Hepatocyte (in vitro differentiated cells): ENCODE results near the gene VWCE. TPM values are rescaled to one million over a fixed set of nuclear protein-coding genes. Genes with fewer than 3 reads are reported as not detected.

Experiments
- DNase-seq: peaks from one replicate; pipeline ENCODE4 v3.0.0-alpha.2; 2016; ENCODE audit warnings: low spot score
- H2AFZ ChIP-seq: fragments of 200-600 bp; sonication (generic); 2 replicates; pipeline ENCODE4 v1.6.0; 2016; ENCODE audit warnings: antibody characterized with exemption, mild to moderate bottlenecking
- H3K27ac ChIP-seq: fragments of 200-600 bp; sonication (generic); 2 replicates; pipeline ENCODE4 v1.5.1; 2016; ENCODE audit warnings: mild to moderate bottlenecking
- H3K27me3 ChIP-seq: fragments of 200-600 bp; sonication (generic); 2 replicates; pipeline ENCODE4 v1.6.1; 2016
- H3K36me3 ChIP-seq: fragments of 200-600 bp; sonication (generic); replicated peaks from 2 replicates; pipeline ENCODE4 v1.5.1; 2016; ENCODE audit warnings: low read depth; ENCODE audit not compliant: insufficient read depth
- H3K4me1 ChIP-seq: fragments of 200-600 bp; sonication (generic); 2 replicates; pipeline ENCODE4 v1.5.1; 2016; ENCODE audit warnings: mild to moderate bottlenecking, moderate library complexity; ENCODE audit not compliant: insufficient read depth
- H3K4me2 ChIP-seq: fragments of 200-600 bp; sonication (generic); 2 replicates; pipeline ENCODE4 v1.6.0; 2016
- H3K4me3 ChIP-seq: fragments of 200-600 bp; sonication (generic); 2 replicates; pipeline ENCODE4 v1.5.1; 2016; ENCODE audit warnings: mild to moderate bottlenecking
- H3K79me2 ChIP-seq: fragments of 200-600 bp; sonication (generic); 2 replicates; pipeline ENCODE4 v1.6.0; 2017; ENCODE audit warnings: mild to moderate bottlenecking
- H3K9me2 ChIP-seq: fragments of 200-600 bp; sonication (generic); replicated peaks from 2 replicates; pipeline ENCODE4 v1.6.0; 2017; ENCODE audit warnings: mild to moderate bottlenecking; ENCODE audit not compliant: insufficient read depth
- H3K9me3 ChIP-seq: fragments of 200-600 bp; sonication (generic); 2 replicates; pipeline ENCODE4 v1.5.1; 2016; ENCODE audit warnings: low read depth, mild to moderate bottlenecking
- H4K20me1 ChIP-seq: fragments of 200-600 bp; sonication (generic); 2 replicates; pipeline ENCODE4 v1.6.0; 2016; ENCODE audit warnings: mild to moderate bottlenecking; ENCODE audit not compliant: insufficient read depth, poor library complexity, severe bottlenecking
- EZH2 ChIP-seq: fragments of 200-600 bp; sonication (generic); IDR thresholded peaks from 2 replicates; pipeline ENCODE4 v1.6.1; 2016; ENCODE audit warnings: antibody characterized with exemption, mild to moderate bottlenecking, borderline replicate concordance
- EZH2phosphoT487 ChIP-seq: fragments of 200-600 bp; sonication (generic); IDR thresholded peaks from one replicate; pipeline ENCODE4 v1.6.1; 2018; ENCODE audit warnings: antibody characterized with exemption, mild to moderate bottlenecking, low read depth, moderate library complexity; ENCODE audit not compliant: unreplicated experiment, severe bottlenecking
- WGBS: methylation state at CpG from one replicate; pipeline ENCODE4 v1.1.6; 2016; ENCODE audit warnings: low lambda C conversion rate; ENCODE audit errors: missing lambda C conversion rate; 5-methylcytosine and 5-hydroxymethylcytosine counted together
- polyA plus RNA-seq: library from polyadenylated mRNA; unstranded; fragments of >200 nt; fragmentation: Nextera tagmentation; extraction: Ambion mirVana; gene quantifications from 2 replicates; pipeline ENCODE4 v1.2.1, GENCODE V29; 2016
- total RNA-seq: library from RNA; depleted of rRNA; stranded (reverse); fragments of >200 nt; gene quantifications from 2 replicates; pipeline ENCODE4 v1.2.3, GENCODE V29; 2014
- TF ChIP-seq, protein P1 (sequence below): fragments of 200-600 bp; sonication (generic); IDR thresholded peaks from 2 replicates; pipeline ENCODE4 v1.5.1; 2016; ENCODE audit warnings: antibody characterized with exemption, mild to moderate bottlenecking; ENCODE audit not compliant: poor library complexity

The VWCE gene
- total and polyA plus RNA-seq, 2 experiments from 2014 or later: 6.7 to 13.4 TPM

DNA sequence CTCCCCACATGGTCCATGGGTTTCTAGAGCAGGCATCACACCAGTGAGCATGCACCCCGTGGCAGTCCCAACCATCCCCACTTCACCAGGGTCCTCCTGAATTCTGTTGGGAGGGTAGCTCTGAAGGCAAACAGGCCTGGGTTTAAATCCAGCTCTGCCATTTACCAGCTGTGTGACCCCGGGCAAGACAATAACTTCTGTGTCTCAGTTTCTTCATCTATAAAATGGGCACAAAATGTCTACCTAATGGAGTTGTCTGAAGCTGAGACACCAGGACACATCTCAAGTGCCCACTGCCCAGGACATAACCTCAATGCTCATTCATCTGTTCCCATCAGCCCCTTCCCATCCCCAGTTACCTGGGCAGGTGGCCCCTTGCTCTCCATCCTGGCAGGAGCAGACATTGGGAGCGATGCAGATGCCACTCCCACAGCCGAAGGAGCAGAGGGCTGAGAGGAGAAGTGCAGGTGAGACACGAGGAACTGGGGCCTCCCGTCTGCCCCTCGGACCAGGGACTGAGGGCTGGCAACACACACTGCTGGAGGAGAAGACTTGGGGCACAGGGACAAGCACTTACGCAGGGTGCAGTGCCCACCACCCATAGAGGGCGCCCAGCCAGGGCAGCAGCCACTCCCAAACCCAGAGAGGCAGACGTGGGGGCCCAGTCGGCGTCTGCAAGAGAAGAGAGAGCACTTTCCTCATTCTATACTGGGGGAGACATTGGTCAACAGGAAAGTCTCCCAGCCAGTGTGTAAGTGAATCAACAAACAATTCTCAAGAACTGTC is 4.0 kb downstream of the VWCE start:
- H3K9me2 ChIP-seq: no peaks in the 10 kb centered on the region
- TF ChIP-seq, protein P1, sequence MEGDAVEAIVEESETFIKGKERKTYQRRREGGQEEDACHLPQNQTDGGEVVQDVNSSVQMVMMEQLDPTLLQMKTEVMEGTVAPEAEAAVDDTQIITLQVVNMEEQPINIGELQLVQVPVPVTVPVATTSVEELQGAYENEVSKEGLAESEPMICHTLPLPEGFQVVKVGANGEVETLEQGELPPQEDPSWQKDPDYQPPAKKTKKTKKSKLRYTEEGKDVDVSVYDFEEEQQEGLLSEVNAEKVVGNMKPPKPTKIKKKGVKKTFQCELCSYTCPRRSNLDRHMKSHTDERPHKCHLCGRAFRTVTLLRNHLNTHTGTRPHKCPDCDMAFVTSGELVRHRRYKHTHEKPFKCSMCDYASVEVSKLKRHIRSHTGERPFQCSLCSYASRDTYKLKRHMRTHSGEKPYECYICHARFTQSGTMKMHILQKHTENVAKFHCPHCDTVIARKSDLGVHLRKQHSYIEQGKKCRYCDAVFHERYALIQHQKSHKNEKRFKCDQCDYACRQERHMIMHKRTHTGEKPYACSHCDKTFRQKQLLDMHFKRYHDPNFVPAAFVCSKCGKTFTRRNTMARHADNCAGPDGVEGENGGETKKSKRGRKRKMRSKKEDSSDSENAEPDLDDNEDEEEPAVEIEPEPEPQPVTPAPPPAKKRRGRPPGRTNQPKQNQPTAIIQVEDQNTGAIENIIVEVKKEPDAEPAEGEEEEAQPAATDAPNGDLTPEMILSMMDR: no peak
- TF ChIP-seq EZH2: no peak
- TF ChIP-seq EZH2phosphoT487: no peak
- WGBS: 92% methylated on average over 12 of the region's 12 CpGs
- no peak overlapping the region for H3K4me2 ChIP-seq
- H3K36me3 ChIP-seq: no peaks in the 10 kb centered on the region
- H3K27ac ChIP-seq: no peak overlapping the region
- no peak for DNase-seq
- H3K4me1 ChIP-seq: peaks cover 14% of the 10 kb centered on the region
- peaks cover 10% of the 10 kb centered on the region for H3K79me2 ChIP-seq
- no peaks in the 10 kb centered on the region for H4K20me1 ChIP-seq
- no peaks in the 10 kb centered on the region for H3K27me3 ChIP-seq
- H3K9me3 ChIP-seq: no peaks in the 10 kb centered on the region
- no peak overlapping the region for H2AFZ ChIP-seq
- H3K4me3 ChIP-seq: no peak overlapping the region

DNA sequence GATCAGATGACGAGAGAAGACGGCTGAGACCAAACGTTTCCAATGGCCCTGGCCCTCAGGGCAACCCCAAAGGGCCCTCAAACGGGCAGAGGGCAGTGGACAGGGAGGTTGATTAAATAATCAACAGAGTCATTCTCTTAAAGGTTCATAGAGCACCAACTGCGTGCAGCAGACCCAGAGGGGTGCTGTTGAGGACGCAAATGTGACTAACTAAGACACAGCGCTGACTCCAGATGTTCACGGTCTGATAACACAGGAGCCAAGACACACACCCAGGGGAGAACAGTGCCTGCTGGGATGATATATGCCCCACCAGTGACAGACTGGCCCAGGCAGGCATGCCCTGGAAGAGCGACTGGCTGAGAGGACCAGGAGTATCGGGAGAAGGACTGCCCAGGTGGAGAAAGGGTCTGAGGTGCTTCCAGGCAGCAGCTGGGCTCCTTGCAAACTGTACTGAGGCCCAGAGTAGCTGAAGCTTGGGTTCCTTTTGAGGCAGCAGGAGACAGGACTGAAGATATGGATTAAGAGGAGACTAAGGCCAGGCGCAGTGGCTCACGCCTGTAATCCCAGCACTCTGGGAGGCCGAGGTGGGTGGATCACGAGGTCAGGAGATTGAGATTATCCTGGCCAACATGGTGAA is 7.7 kb downstream of the VWCE start:
- Histone ChIP-seq H3K36me3 (no peaks in the 10 kb centered on the region), H3K4me3 (no peak overlapping the region), H3K4me2 (no peak overlapping the region), H4K20me1 (no peaks in the 10 kb centered on the region), H3K79me2 (peaks cover 7% of the 10 kb centered on the region), H3K4me1 (no peaks in the 10 kb centered on the region), H3K27ac (no peak overlapping the region), H3K27me3 (no peaks in the 10 kb centered on the region), H3K9me3 (no peaks in the 10 kb centered on the region), H2AFZ (no peak overlapping the region), H3K9me2 (no peaks in the 10 kb centered on the region)
- TF ChIP-seq EZH2phosphoT487 (no peak), EZH2 (no peak)
- TF ChIP-seq, protein P1: no peak
- 86% methylated on average over 14 of the region's 14 CpGs for WGBS
- no peak for DNase-seq

DNA sequence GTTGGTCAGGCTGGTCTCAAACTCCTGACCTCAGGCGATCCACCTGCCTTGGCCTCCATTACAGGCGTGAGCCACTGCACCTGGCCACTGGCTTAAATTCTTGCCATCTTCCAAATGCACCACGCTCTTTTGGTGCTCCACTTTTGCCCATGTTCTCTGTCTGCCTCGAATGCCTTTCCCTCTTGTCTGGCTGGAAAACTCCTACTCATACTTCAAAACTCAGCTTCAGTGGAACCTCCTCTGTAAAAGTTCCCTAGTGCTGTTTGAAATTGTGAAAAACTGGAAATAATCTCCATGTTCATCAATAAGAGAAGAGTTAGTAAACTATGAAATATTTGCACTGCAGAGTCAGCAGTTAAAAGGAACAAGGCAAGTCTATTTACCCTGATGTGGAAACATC is 11.5 kb downstream of the VWCE start:
- no peak overlapping the region for H2AFZ ChIP-seq
- WGBS: 94% methylated on average over 4 of the region's 4 CpGs
- H3K4me3 ChIP-seq: no peak overlapping the region
- H3K27ac ChIP-seq: no peak overlapping the region
- no peaks in the 10 kb centered on the region for H4K20me1 ChIP-seq
- H3K79me2 ChIP-seq: no peaks in the 10 kb centered on the region
- TF ChIP-seq, protein P1: no peak
- TF ChIP-seq EZH2phosphoT487 (no peak), EZH2 (no peak)
- no peak overlapping the region for H3K4me2 ChIP-seq
- no peaks in the 10 kb centered on the region for H3K27me3 ChIP-seq
- DNase-seq: no peak
- no peaks in the 10 kb centered on the region for H3K9me3 ChIP-seq
- no peaks in the 10 kb centered on the region for H3K36me3 ChIP-seq
- H3K4me1 ChIP-seq: no peaks in the 10 kb centered on the region
- H3K9me2 ChIP-seq: no peaks in the 10 kb centered on the region
